ENCODE measurements around the gene RCBTB2.

RCBTB2 gene

GRCh38 chr13:48531416-48532255, 1.2 kb downstream of the RCBTB2 start:
- DNase-seq (ENCODE audit: low read depth in 2 of 2), result no peak

- no peak for DNase-seq (ENCODE audit: low read depth in 2 of 2)
Observed at GRCh38 chr13:48530833-48531232, 2.0 kb downstream of the RCBTB2 start.

GRCh38 chr13:48528720-48529119, 4.2 kb downstream of the RCBTB2 start:
- DNase-seq (ENCODE audit: low read depth in 2 of 2), result no peak

GRCh38 chr13:48527955-48528354, 4.9 kb downstream of the RCBTB2 start:
- no peak for DNase-seq (ENCODE audit: low read depth in 2 of 2)

- no peak for DNase-seq (ENCODE audit: low read depth in 2 of 2)
Observed at GRCh38 chr13:48526286-48526685, 6.6 kb downstream of the RCBTB2 start.

GRCh38 chr13:48518083-48518482, 14.8 kb downstream of the RCBTB2 start:
- no peak for DNase-seq (ENCODE audit: low read depth in 2 of 2)

GRCh38 chr13:48515732-48516131, 17.1 kb downstream of the RCBTB2 start:
- DNase-seq (ENCODE audit: low read depth in 2 of 2), result no peak

- no peak for DNase-seq (ENCODE audit: low read depth in 2 of 2)
Observed at GRCh38 chr13:48514793-48515192, 18.1 kb downstream of the RCBTB2 start.

- DNase-seq (ENCODE audit: low read depth in 2 of 2), result no peak
Observed at GRCh38 chr13:48511621-48512230, 21.2 kb downstream of the RCBTB2 start.

- no peak for DNase-seq (ENCODE audit: low read depth in 2 of 2)
Observed at GRCh38 chr13:48510698-48511097, 22.2 kb downstream of the RCBTB2 start.

- DNase-seq (ENCODE audit: low read depth in 2 of 2), result no peak
Observed at GRCh38 chr13:48508011-48508410, 24.9 kb downstream of the RCBTB2 start.

- no peak for DNase-seq (ENCODE audit: low read depth in 2 of 2)
Observed at GRCh38 chr13:48507021-48507420, 25.9 kb downstream of the RCBTB2 start.

GRCh38 chr13:48506092-48506701, 26.7 kb downstream of the RCBTB2 start:
- no peak for DNase-seq (ENCODE audit: low read depth in 2 of 2)

GRCh38 chr13:48505597-48506091, 27.2 kb downstream of the RCBTB2 start:
- DNase-seq (ENCODE audit: low read depth in 2 of 2), result no peak

GRCh38 chr13:48505012-48505411, 27.9 kb downstream of the RCBTB2 start:
- DNase-seq (ENCODE audit: low read depth in 2 of 2), result no peak

- no peak for DNase-seq (ENCODE audit: low read depth in 2 of 2)
Observed at GRCh38 chr13:48504606-48505005, 28.3 kb downstream of the RCBTB2 start.

- DNase-seq (ENCODE audit: low read depth in 2 of 2), result no peak
Observed at GRCh38 chr13:48502601-48503319, 30.1 kb downstream of the RCBTB2 start.

- no peak for DNase-seq (ENCODE audit: low read depth in 2 of 2)
Observed at GRCh38 chr13:48501705-48502104, 31.2 kb downstream of the RCBTB2 start.

GRCh38 chr13:48500652-48501197, 32.2 kb downstream of the RCBTB2 start:
- DNase-seq (ENCODE audit: low read depth in 2 of 2), result no peak

- no peak for DNase-seq (ENCODE audit: low read depth in 2 of 2)
Observed at GRCh38 chr13:48497669-48498068, 35.2 kb downstream of the RCBTB2 start.

GRCh38 chr13:48496271-48497161, 36.4 kb downstream of the RCBTB2 start:
- no peak for DNase-seq (ENCODE audit: low read depth in 2 of 2)
